Mesenchymal stem cell (in vitro differentiated cells and primary cell): ENCODE data around the gene NPLOC4.

ENCODE experiments used
- DNase-seq: peaks from one replicate; pipeline ENCODE4 v3.0.0-alpha.2; 2013
- H2AFZ ChIP-seq: one replicate; pipeline ENCODE4 v1.6.1; 2013; ENCODE audit warnings: low read depth, mild to moderate bottlenecking, control low read depth, inconsistent platforms, low read length, moderate library complexity
- H2AK5ac ChIP-seq: 2 replicates; pipeline ENCODE4 v1.6.1; 2013; ENCODE audit warnings: low read length, moderate library complexity, mild to moderate bottlenecking, inconsistent platforms; ENCODE audit not compliant: severe bottlenecking
- H2BK120ac ChIP-seq: one replicate; pipeline ENCODE4 v1.6.1; 2013; ENCODE audit warnings: low read depth, mild to moderate bottlenecking, inconsistent platforms, low read length, moderate library complexity
- H2BK12ac ChIP-seq, 2 experiments: one replicate each; pipeline ENCODE4 v1.6.1; 2013; ENCODE audit warnings: inconsistent platforms in 2 of 2, low read length in 2 of 2, mild to moderate bottlenecking in 2 of 2, moderate library complexity in 2 of 2, control low read depth in 1 of 2
- H2BK15ac ChIP-seq: one replicate; pipeline ENCODE4 v1.6.1; 2013; ENCODE audit warnings: mild to moderate bottlenecking, low read depth, inconsistent platforms; ENCODE audit not compliant: poor library complexity, severe bottlenecking
- H2BK5ac ChIP-seq: 2 replicates; pipeline ENCODE4 v1.6.1; 2013; ENCODE audit warnings: low read depth, mild to moderate bottlenecking, low read length, control low read depth, inconsistent platforms; ENCODE audit not compliant: poor library complexity, severe bottlenecking
- H3K14ac ChIP-seq, 2 experiments: one replicate each; pipeline ENCODE4 v1.6.1; 2013; ENCODE audit warnings: inconsistent platforms in 2 of 2, low read length in 2 of 2, control low read depth in 1 of 2, mild to moderate bottlenecking in 1 of 2, moderate library complexity in 1 of 2
- H3K18ac ChIP-seq, 2 experiments: one replicate each; pipeline ENCODE4 v1.6.1; 2013; ENCODE audit warnings: inconsistent platforms in 2 of 2, low read length in 2 of 2, control low read depth in 1 of 2, low read depth in 1 of 2, mild to moderate bottlenecking in 1 of 2
- H3K23ac ChIP-seq, 2 experiments: one replicate each; pipeline ENCODE4 v1.6.1; 2013; ENCODE audit warnings: inconsistent platforms in 2 of 2, low read length in 2 of 2, mild to moderate bottlenecking in 2 of 2, moderate library complexity in 2 of 2, control low read depth in 1 of 2
- H3K27ac ChIP-seq: 2 replicates; pipeline ENCODE4 v1.5.1; 2013; ENCODE audit warnings: mild to moderate bottlenecking, moderate library complexity, low read length, control low read depth, inconsistent platforms; ENCODE audit not compliant: poor library complexity, severe bottlenecking
- H3K27me3 ChIP-seq, 2 experiments: 2 replicates each; pipeline versions ENCODE4 v1.6.1 to v1.7.0; 2013; ENCODE audit warnings: low read length in 2 of 2, mild to moderate bottlenecking in 2 of 2, moderate library complexity in 2 of 2, control low read depth in 1 of 2, inconsistent platforms in 1 of 2; ENCODE audit not compliant: control insufficient read depth in 1 of 2, insufficient read depth in 1 of 2
- H3K36me3 ChIP-seq, 2 experiments: 2 replicates each; pipeline versions ENCODE4 v1.6.1 to v1.7.0; 2013; ENCODE audit warnings: low read length in 2 of 2, control low read depth in 1 of 2, inconsistent platforms in 1 of 2, low read depth in 1 of 2, mild to moderate bottlenecking in 1 of 2; ENCODE audit not compliant: insufficient read depth in 2 of 2, control insufficient read depth in 1 of 2
- H3K4ac ChIP-seq, 2 experiments: one replicate each; pipeline ENCODE4 v1.6.1; 2013; ENCODE audit warnings: inconsistent platforms in 2 of 2, low read length in 2 of 2, mild to moderate bottlenecking in 2 of 2, moderate library complexity in 2 of 2, control low read depth in 1 of 2, low read depth in 1 of 2
- H3K4me1 ChIP-seq: 2 replicates; pipeline ENCODE4 v1.6.1; 2013; ENCODE audit warnings: low read depth, low read length, control low read depth; ENCODE audit not compliant: control insufficient read depth, insufficient read depth
- H3K4me2 ChIP-seq: 2 replicates; pipeline ENCODE4 v1.6.1; 2013; ENCODE audit warnings: low read length, mild to moderate bottlenecking, inconsistent platforms; ENCODE audit not compliant: poor library complexity, severe bottlenecking
- H3K4me3 ChIP-seq, 2 experiments: 2 replicates each; pipeline versions ENCODE4 v1.5.1 to v1.7.0; 2013; ENCODE audit warnings: low read length in 2 of 2, mild to moderate bottlenecking in 2 of 2, control low read depth in 1 of 2, low read depth in 1 of 2; ENCODE audit not compliant: insufficient read depth in 1 of 2
- H3K79me1 ChIP-seq: replicated peaks from 2 replicates; pipeline ENCODE4 v1.6.1; 2013; ENCODE audit warnings: mild to moderate bottlenecking, control low read depth, low read length, inconsistent platforms; ENCODE audit not compliant: poor library complexity, severe bottlenecking
- H3K9ac ChIP-seq: 2 replicates; pipeline ENCODE4 v1.7.0; 2013; ENCODE audit warnings: mild to moderate bottlenecking, low read length, moderate library complexity
- H3K9me3 ChIP-seq: 2 replicates; pipeline ENCODE4 v1.7.0; 2013; ENCODE audit warnings: mild to moderate bottlenecking, low read length; ENCODE audit not compliant: control insufficient read depth
- H4K8ac ChIP-seq: one replicate; pipeline ENCODE4 v1.6.1; 2013; ENCODE audit warnings: inconsistent platforms, mild to moderate bottlenecking, low read length, moderate library complexity
- H4K91ac ChIP-seq: one replicate; pipeline ENCODE4 v1.6.1; 2013; ENCODE audit warnings: mild to moderate bottlenecking, low read length, inconsistent platforms
- WGBS: methylation state at CpG from one replicate; pipeline ENCODE4 v1.1.7; 2013; ENCODE audit warnings: mixed read lengths; 5-methylcytosine and 5-hydroxymethylcytosine counted together

The NPLOC4 gene

DNA sequence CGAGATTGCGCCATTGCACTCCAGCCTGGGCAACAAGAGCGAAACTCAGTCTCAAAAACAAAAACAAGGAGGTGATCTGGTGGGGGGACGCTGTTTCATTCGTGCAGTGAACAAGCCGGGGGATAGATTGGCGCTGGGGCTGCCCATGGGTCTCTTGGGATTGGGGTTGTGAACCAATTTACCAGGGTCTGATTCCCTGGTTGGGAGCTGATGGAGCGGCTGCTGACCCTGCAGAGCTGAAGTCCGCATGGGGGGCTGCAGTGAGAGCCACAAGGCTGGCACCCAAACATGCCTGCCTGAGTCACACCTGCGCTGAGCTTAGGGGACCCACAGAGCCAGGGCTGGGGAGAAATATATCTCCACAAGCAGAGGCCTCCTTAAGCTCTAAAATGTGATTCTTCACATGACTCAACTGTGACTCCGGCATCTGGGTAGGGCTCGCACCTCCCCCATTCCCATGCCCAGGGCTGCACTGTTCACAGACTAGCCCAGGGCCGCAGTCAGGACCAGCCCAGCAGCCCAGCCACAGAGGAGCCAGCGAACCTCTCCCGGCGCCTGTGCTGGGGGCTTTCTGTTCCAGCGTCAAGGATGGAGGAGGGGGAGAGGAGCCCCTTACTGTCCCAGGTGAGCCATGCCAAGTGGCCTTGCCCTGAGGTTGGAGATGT, 5.0 kb upstream of the NPLOC4 start:
- Histone ChIP-seq H3K18ac (peak overlapping the region; percentile 81 to 89), H3K79me1 (no peaks in the 10 kb centered on the region), H2BK5ac (no peak overlapping the region), H4K91ac (peak overlapping the region; percentile 91), H3K23ac (no peak overlapping the region), H2BK15ac (peak overlapping the region; percentile 97), H3K27me3 (peaks cover 3 to 4% of the 10 kb centered on the region in 2 experiments), H2BK120ac (peak overlapping the region; percentile 73), H2AFZ (no peak overlapping the region), H3K14ac (peak overlapping the region in 1 of 2 experiments; percentile 82), H2AK5ac (peak overlapping the region; percentile 88), H3K4ac (peak overlapping the region; percentile 77 to 95), H3K4me1 (peaks cover 10% of the 10 kb centered on the region), H3K9me3 (no peaks in the 10 kb centered on the region), H3K4me2 (no peak overlapping the region), H3K27ac (no peak overlapping the region), H2BK12ac (peak overlapping the region; percentile 27 to 83), H4K8ac (peak overlapping the region; percentile 96), H3K36me3 (peaks cover 4 to 5% of the 10 kb centered on the region in 2 experiments), H3K9ac (peak overlapping the region; percentile 38), H3K4me3 (no peak overlapping the region)
- 71% methylated on average over 17 of the region's 17 CpGs for WGBS
- peak; percentile 63 for DNase-seq

DNA sequence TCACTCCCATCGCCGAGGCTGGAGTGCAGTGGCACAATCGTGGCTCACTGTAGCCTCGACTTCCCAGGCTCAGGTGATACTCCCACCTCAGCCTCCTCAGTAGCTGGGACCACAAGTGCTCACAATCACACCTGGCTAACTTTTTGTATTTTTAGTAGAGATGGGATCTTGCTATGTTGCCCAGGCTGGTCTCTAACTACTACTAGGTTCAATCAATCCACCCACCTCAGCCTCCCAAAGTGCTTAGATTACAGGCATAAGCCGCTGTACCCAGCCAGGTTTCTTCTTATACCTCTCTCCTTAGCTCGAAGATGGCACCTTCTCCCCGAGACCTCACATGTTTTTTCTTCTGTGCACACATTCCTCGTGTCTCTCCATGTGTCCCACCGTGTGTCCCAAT, 3.1 kb upstream of the NPLOC4 start:
- no peaks in the 10 kb centered on the region for H3K27me3 ChIP-seq
- H2BK120ac ChIP-seq = no peak overlapping the region
- H3K9ac ChIP-seq = no peak overlapping the region
- H3K23ac ChIP-seq = no peak overlapping the region
- WGBS = 99% methylated on average over 8 of the region's 9 CpGs
- no peak overlapping the region for H2AK5ac ChIP-seq
- H3K18ac ChIP-seq = no peak overlapping the region
- no peak overlapping the region for H3K4me3 ChIP-seq
- H3K36me3 ChIP-seq = peaks cover 0 to 3% of the 10 kb centered on the region in 2 experiments
- H2BK15ac ChIP-seq = no peak overlapping the region
- H3K4me2 ChIP-seq = no peak overlapping the region
- peaks cover 15% of the 10 kb centered on the region for H3K4me1 ChIP-seq
- no peak overlapping the region for H4K91ac ChIP-seq
- no peaks in the 10 kb centered on the region for H3K79me1 ChIP-seq
- DNase-seq = no peak
- no peak overlapping the region for H3K4ac ChIP-seq
- no peaks in the 10 kb centered on the region for H3K9me3 ChIP-seq
- H4K8ac ChIP-seq = no peak overlapping the region
- no peak overlapping the region for H2BK12ac ChIP-seq
- H3K27ac ChIP-seq = no peak overlapping the region
- no peak overlapping the region for H2BK5ac ChIP-seq
- no peak overlapping the region for H2AFZ ChIP-seq
- no peak overlapping the region for H3K14ac ChIP-seq

DNA sequence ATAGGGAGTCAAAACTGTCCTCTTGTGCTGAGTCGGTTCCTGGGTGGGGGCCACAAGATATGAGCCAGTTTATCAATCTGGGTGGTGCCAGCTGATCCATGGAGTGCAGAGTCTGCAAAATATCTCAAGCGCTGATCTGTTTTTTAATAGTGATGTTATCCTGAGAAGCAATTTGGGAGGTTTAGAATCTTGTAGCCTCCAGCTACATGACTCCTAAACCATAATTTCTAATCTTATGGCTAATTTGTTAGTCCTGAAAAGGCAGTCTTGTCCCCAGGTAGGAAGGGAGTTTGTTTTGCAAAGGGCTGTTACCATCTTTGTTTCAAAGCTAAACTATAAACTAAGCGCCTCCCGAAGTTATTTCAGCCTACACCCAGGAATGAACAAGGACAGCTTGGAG, 1.8 kb upstream of the NPLOC4 start:
- Histone ChIP-seq H2BK12ac (no peak overlapping the region), H2AK5ac (no peak overlapping the region), H3K4me2 (no peak overlapping the region), H3K27me3 (no peaks in the 10 kb centered on the region), H3K4me3 (no peak overlapping the region), H3K79me1 (no peaks in the 10 kb centered on the region), H3K14ac (no peak overlapping the region), H3K4ac (no peak overlapping the region), H2BK5ac (no peak overlapping the region), H3K36me3 (peaks cover 0 to 3% of the 10 kb centered on the region in 2 experiments), H3K9ac (no peak overlapping the region), H4K8ac (no peak overlapping the region), H2BK120ac (no peak overlapping the region), H3K9me3 (no peaks in the 10 kb centered on the region), H3K18ac (no peak overlapping the region), H2BK15ac (no peak overlapping the region), H3K4me1 (peaks cover 21% of the 10 kb centered on the region), H3K23ac (no peak overlapping the region), H3K27ac (no peak overlapping the region), H2AFZ (no peak overlapping the region), H4K91ac (no peak overlapping the region)
- WGBS = 83% methylated on average over 1 of the region's 4 CpGs
- no peak for DNase-seq

DNA sequence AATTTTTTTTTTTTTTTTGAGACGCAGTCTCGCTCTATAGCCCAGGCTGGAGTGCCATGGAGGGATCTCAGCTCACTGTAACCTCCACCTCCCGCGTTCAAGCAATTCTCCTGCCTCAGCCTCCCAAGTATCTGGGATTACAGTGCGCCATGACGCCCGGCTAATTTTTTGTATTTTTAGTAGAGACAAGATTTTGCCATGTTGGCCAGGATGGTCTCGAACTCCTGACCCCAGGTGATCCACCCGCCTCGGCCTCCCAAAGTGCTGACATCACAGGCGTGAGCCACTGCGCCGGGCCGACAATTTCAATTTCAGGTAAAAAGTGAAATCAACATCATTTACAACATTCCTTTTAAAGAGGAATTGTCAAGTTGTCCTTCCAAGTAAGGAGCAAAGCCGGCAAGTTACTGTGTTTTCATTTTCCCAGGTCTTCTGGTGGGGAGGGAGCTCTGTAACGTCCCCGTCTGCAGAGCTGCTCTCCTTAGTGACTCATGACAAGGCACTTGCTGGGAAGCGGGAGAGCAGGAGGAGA, 873 bp downstream of the NPLOC4 start:
- H2BK120ac ChIP-seq = no peak overlapping the region
- H3K4me1 ChIP-seq = peaks cover 12% of the 10 kb centered on the region
- H3K9ac ChIP-seq = peak overlapping the region; percentile 99

More for the DNA sequence above, 873 bp downstream of the NPLOC4 start:
- Histone ChIP-seq H4K8ac (no peak overlapping the region), H3K4me2 (peak overlapping the region; percentile 82), H3K4me3 (peak overlapping the region; percentile 75 to 89), H3K36me3 (peaks cover 5 to 10% of the 10 kb centered on the region in 2 experiments), H3K23ac (no peak overlapping the region), H4K91ac (peak overlapping the region; percentile 1), H3K79me1 (no peaks in the 10 kb centered on the region), H3K4ac (peak overlapping the region in 1 of 2 experiments; percentile 74), H3K27ac (peak overlapping the region; percentile 92), H3K14ac (no peak overlapping the region), H3K18ac (peak overlapping the region in 1 of 2 experiments; percentile 52), H3K9me3 (no peaks in the 10 kb centered on the region), H2AK5ac (no peak overlapping the region), H2BK12ac (no peak overlapping the region), H2BK5ac (no peak overlapping the region), H2BK15ac (no peak overlapping the region), H3K27me3 (no peaks in the 10 kb centered on the region), H2AFZ (no peak overlapping the region)
- DNase-seq = no peak
- WGBS = 35% methylated on average over 14 of the region's 18 CpGs
